B cell (primary cell): Measurements from ENCODE around the gene HS3ST2. TPM values are rescaled to one million over a fixed set of nuclear protein-coding genes. Genes with fewer than 3 reads are reported as not detected.

ENCODE experiments used
- ATAC-seq: fragments of 200-7000 bp; cut with Tn5 transposase; one replicate; pipeline ENCODE4 v1.10.0; 2021; ENCODE audit warnings: low read depth, mild to moderate bottlenecking, moderate number of reproducible peaks, moderate library complexity
- CTCF ChIA-PET: fragments of 350-600 bp; sonication (Branson Sonifier 250); formaldehyde crosslinking; loops from one replicate; lab custom pipeline; 2021; ENCODE audit warnings: antibody characterized with exemption, inconsistent platforms; lab: Charles Lee
- POLR2A ChIA-PET: fragments of 350-600 bp; sonication (Branson Sonifier 250); formaldehyde crosslinking; loops from one replicate; lab custom pipeline; 2021; ENCODE audit warnings: antibody characterized with exemption; lab: Charles Lee
- DNase-seq: peaks from one replicate; pipeline ENCODE4 v3.0.0; 2013
- H2AFZ ChIP-seq: 2 replicates; pipeline ENCODE4 v1.6.1; 2012; ENCODE audit warnings: mild to moderate bottlenecking, low read depth, low read length; ENCODE audit not compliant: insufficient read depth, poor library complexity, severe bottlenecking
- H3K27ac ChIP-seq, 2 donors: 1 replicate in 1 of 2; 2 replicates in 1 of 2; pipeline ENCODE4 v1.5.1; 2012 to 2013; ENCODE audit warnings: low read length in 2 of 2, mild to moderate bottlenecking in 2 of 2, moderate library complexity in 1 of 2
- H3K27me3 ChIP-seq, 4 experiments: fragments of 200-600 bp in 1 of 4; sonication (generic) in 1 of 4; replicated peaks in 1 of 4; 1 replicate in 2 of 4; 2 replicates in 2 of 4; pipeline versions ENCODE4 v1.6.1 to v1.7.0; 2013 to 2016; ENCODE audit warnings: low read length in 3 of 4, mild to moderate bottlenecking in 2 of 4, mixed read lengths in 1 of 4, moderate library complexity in 1 of 4; ENCODE audit not compliant: insufficient read depth in 4 of 4, control insufficient read depth in 3 of 4; ENCODE audit errors: control extremely low read depth in 1 of 4
- H3K36me3 ChIP-seq, 2 experiments: replicated peaks in 1 of 2; 1 replicate in 1 of 2; 2 replicates in 1 of 2; pipeline versions ENCODE4 v1.6.1 to v1.7.1; 2013; ENCODE audit warnings: low read length in 1 of 2; ENCODE audit not compliant: insufficient read depth in 2 of 2, control insufficient read depth in 1 of 2; ENCODE audit errors: control extremely low read depth in 1 of 2, extremely low read depth in 1 of 2
- H3K4me1 ChIP-seq, 2 donors: fragments of 200-600 bp in 1 of 2; sonication (generic) in 1 of 2; 1 replicate in 1 of 2; 2 replicates in 1 of 2; pipeline versions ENCODE4 v1.5.1 to v1.6.1; 2013 to 2017; ENCODE audit warnings: low read length in 2 of 2; ENCODE audit not compliant: control insufficient read depth in 2 of 2, insufficient read depth in 2 of 2
- H3K4me2 ChIP-seq: replicated peaks from 2 replicates; pipeline ENCODE3; 2012; ENCODE audit warnings: mild to moderate bottlenecking, low read depth, low read length; ENCODE audit not compliant: poor library complexity, severe bottlenecking
- H3K4me3 ChIP-seq, 5 experiments: fragments of 200-600 bp in 1 of 5; sonication (generic) in 1 of 5; 1 replicate in 3 of 5; 2 replicates in 2 of 5; pipeline versions ENCODE4 v1.5.1 to v1.7.0; 2011 to 2016; ENCODE audit warnings: low read length in 4 of 5, mild to moderate bottlenecking in 4 of 5, low read depth in 2 of 5, control low read depth in 1 of 5, moderate library complexity in 1 of 5; ENCODE audit not compliant: insufficient read depth in 1 of 5; ENCODE audit errors: control extremely low read depth in 1 of 5, extremely low read depth in 1 of 5
- H3K79me2 ChIP-seq: fragments of 200-600 bp; sonication (generic); one replicate; pipeline ENCODE4 v1.6.0; 2016; ENCODE audit warnings: low read length; ENCODE audit not compliant: control insufficient read depth, insufficient read depth
- H3K9ac ChIP-seq: fragments of 200-600 bp; sonication (generic); 2 replicates; pipeline ENCODE4 v1.6.1; 2017; ENCODE audit warnings: mild to moderate bottlenecking, low read length, moderate library complexity
- H3K9me3 ChIP-seq, 3 donors: one replicate each; pipeline versions ENCODE4 v1.6.1 to v1.7.1; 2013; ENCODE audit warnings: low read length in 2 of 3; ENCODE audit not compliant: control insufficient read depth in 2 of 3, insufficient read depth in 1 of 3; ENCODE audit errors: control extremely low read depth in 1 of 3
- H4K20me1 ChIP-seq: 2 replicates; pipeline ENCODE4 v1.6.0; 2012; ENCODE audit warnings: mild to moderate bottlenecking, low read length; ENCODE audit not compliant: insufficient read depth, control insufficient read depth, poor library complexity, severe bottlenecking
- H3K27ac Mint-ChIP-seq: one replicate; pipeline ENCODE4 v1.8.0; 2021; ENCODE audit warnings: mixed read lengths
- H3K27me3 Mint-ChIP-seq: one replicate; pipeline ENCODE4 v1.8.0; 2021; ENCODE audit warnings: mixed read lengths
- H3K4me1 Mint-ChIP-seq: one replicate; pipeline ENCODE4 v1.8.0; 2021; ENCODE audit warnings: mixed read lengths
- H3K4me3 Mint-ChIP-seq: one replicate; pipeline ENCODE4 v1.8.0; 2021; ENCODE audit warnings: mixed read lengths
- H3K9me3 Mint-ChIP-seq: one replicate; pipeline ENCODE4 v1.8.0; 2022; ENCODE audit warnings: mixed read lengths; ENCODE audit not compliant: insufficient read depth
- CTCF ChIP-seq: fragments of 200-600 bp; IDR thresholded peaks from one replicate; pipeline ENCODE4 v1.8.0; 2022; ENCODE audit warnings: antibody characterized with exemption, mild to moderate bottlenecking
- EZH2 ChIP-seq: IDR thresholded peaks from 2 replicates; pipeline ENCODE4 v1.6.1; 2012; ENCODE audit warnings: borderline replicate concordance, low read depth, mild to moderate bottlenecking, moderate library complexity, low read length; ENCODE audit not compliant: insufficient read depth, poor library complexity, severe bottlenecking
- WGBS: methylation state at CpG from one replicate; pipeline ENCODE4 v1.1.5; 2013; ENCODE audit warnings: missing lambda C conversion rate; ENCODE audit not compliant: insufficient coverage; 5-methylcytosine and 5-hydroxymethylcytosine counted together
- intact Hi-C: fragments of 100-400 bp; cut with micrococcal nuclease; formaldehyde crosslinking; loops from one replicate; pipeline ENCODE4 v1.10.0; 2022
- polyA plus RNA-seq: library from polyadenylated mRNA; depleted of rRNA; stranded (reverse); fragments of >200 nt; gene quantifications from 2 replicates; pipeline ENCODE4 v1.2.3, GENCODE V29; 2012
- total RNA-seq, 2 donors: library from RNA; stranded (reverse); fragments of 120-200 nt in 1 of 2; gene quantifications; 1 replicate in 1 of 2; 2 replicates in 1 of 2; pipeline versions ENCODE4 v1.2.3 to v1.2.4, GENCODE V29; 2013 to 2022

HS3ST2 gene
- total and polyA plus RNA-seq, 2 donors (not counting 1 experiment from before 2014, with no cell fraction given), result not detected

- ChIA-PET CTCF (no interaction called here), POLR2A (no interaction called here)
- no peaks in the 10 kb centered on the region for H3K4me1 ChIP-seq
- Mint-ChIP-seq H3K27me3 (peaks cover 3% of the 10 kb centered on the region), H3K9me3 (no peaks in the 10 kb centered on the region), H3K27ac (no peak overlapping the region), H3K4me1 (no peaks in the 10 kb centered on the region), H3K4me3 (no peak overlapping the region)
- no peaks in the 10 kb centered on the region for H3K36me3 ChIP-seq
- intact Hi-C loops, result no loop called here
- H3K9ac ChIP-seq, result no peak overlapping the region
- H3K27me3 ChIP-seq, result peaks cover 0 to 2% (median 0%) of the 10 kb centered on the region in 4 experiments
- no peak overlapping the region for H3K27ac ChIP-seq
- no peak for ATAC-seq
- no peaks in the 10 kb centered on the region for H4K20me1 ChIP-seq
- H3K4me2 ChIP-seq, result no peak overlapping the region
- H3K4me3 ChIP-seq, result no peak overlapping the region
- WGBS, result 80% methylated on average over 1 of the region's 1 CpG
- no peak for DNase-seq
- H3K9me3 ChIP-seq, result no peaks in the 10 kb centered on the region
- H3K79me2 ChIP-seq, result no peaks in the 10 kb centered on the region
- no peak overlapping the region for H2AFZ ChIP-seq
- TF ChIP-seq CTCF (no peak), EZH2 (no peak)
Measured at GRCh38 chr16:22886927-22887326, 73.0 kb downstream of the HS3ST2 start.

GRCh38 chr16:22887445-22887844 lies 73.5 kb downstream of the HS3ST2 start:
- H3K9me3 Mint-ChIP-seq, result no peaks in the 10 kb centered on the region

More at GRCh38 chr16:22887445-22887844, 73.5 kb downstream of the HS3ST2 start:
- no peak overlapping the region for H3K4me3 ChIP-seq
- Mint-ChIP-seq H3K27ac (no peak overlapping the region), H3K27me3 (peaks cover 3% of the 10 kb centered on the region), H3K4me1 (no peaks in the 10 kb centered on the region), H3K4me3 (no peak overlapping the region)
- WGBS, result 76% methylated on average over 5 of the region's 6 CpGs
- H3K9ac ChIP-seq, result no peak overlapping the region
- ATAC-seq (no peak), DNase-seq (no peak)
- no peaks in the 10 kb centered on the region for H3K4me1 ChIP-seq
- POLR2A ChIA-PET, result no interaction called here
- CTCF ChIA-PET, result no interaction called here
- intact Hi-C loops, result no loop called here
- no peak overlapping the region for H3K27ac ChIP-seq
- H3K36me3 ChIP-seq, result no peaks in the 10 kb centered on the region
- TF ChIP-seq EZH2 (no peak), CTCF (no peak)
- H4K20me1 ChIP-seq, result no peaks in the 10 kb centered on the region
- no peaks in the 10 kb centered on the region for H3K9me3 ChIP-seq
- H2AFZ ChIP-seq, result no peak overlapping the region
- no peak overlapping the region for H3K4me2 ChIP-seq
- H3K79me2 ChIP-seq, result no peaks in the 10 kb centered on the region
- H3K27me3 ChIP-seq, result peaks cover 0 to 2% (median 0%) of the 10 kb centered on the region in 4 experiments
